ENCODE data around the gene SORCS2. TPM values are rescaled to one million over a fixed set of nuclear protein-coding genes. Genes with fewer than 3 reads are reported as not detected.

SORCS2 gene
- total and polyA plus RNA-seq, 2 of the 8 experiments (the other 6 are each of a cell fraction or from before 2014, with no cell fraction given) = 0.36 to 1.8 TPM

- H3K36me3 ChIP-seq (ENCODE audit: control insufficient read depth in 2 of 4, insufficient read depth in 4 of 4, low read length in 3 of 4) = no peaks in the 10 kb centered on the region
- H2BK5ac ChIP-seq (ENCODE audit: low read depth, low read length) = no peak overlapping the region
- no peak for TF ChIP-seq SRF (IDR thresholded peaks at IDR 0.05; ENCODE audit: low read depth, low read length)
- no peak for TF ChIP-seq CBX5 (IDR thresholded peaks at IDR 0.05; ENCODE audit: low read depth, low read length)
- TF ChIP-seq GTF2F1 (IDR thresholded peaks at IDR 0.05; ENCODE audit: borderline replicate concordance, low read depth, low read length) = no peak
- no peak for TF ChIP-seq KDM5A (IDR thresholded peaks at IDR 0.05; ENCODE audit: low read length)
- no peak for TF ChIP-seq HDAC2 (IDR thresholded peaks at IDR 0.05; ENCODE audit: borderline replicate concordance in 1 of 2, low read depth in 2 of 2, low read length in 2 of 2)
- no peak for TF ChIP-seq POU5F1 (IDR thresholded peaks at IDR 0.05; ENCODE audit: low read depth, low read length)
- TF ChIP-seq TEAD4 (IDR thresholded peaks at IDR 0.05; ENCODE audit: low read depth, low read length) = no peak
- TF ChIP-seq PHF8 (conservative IDR thresholded peaks at IDR 0.05; ENCODE audit: low read depth, low read length) = no peak
- no peak for TF ChIP-seq POLR2A (IDR thresholded peaks at IDR 0.05; ENCODE audit: control extremely low read depth in 1 of 2, low read depth in 2 of 2, low read length in 2 of 2)
- no peak for TF ChIP-seq CREB1 (IDR thresholded peaks at IDR 0.05)
- no peak for TF ChIP-seq CHD1 (IDR thresholded peaks at IDR 0.05; ENCODE audit: low read depth, low read length)
- TF ChIP-seq TBP (IDR thresholded peaks at IDR 0.05; ENCODE audit: low read depth, low read length) = no peak
- TF ChIP-seq USF2 (IDR thresholded peaks at IDR 0.05; ENCODE audit: low read length) = no peak
Observed at GRCh38 chr4:7353046-7353790, 160.9 kb downstream of the SORCS2 start.

More at GRCh38 chr4:7353046-7353790, 160.9 kb downstream of the SORCS2 start:
- Histone ChIP-seq H3K18ac (ENCODE audit: extremely low read depth, low read length) (no peak overlapping the region), H3K4me1 (replicated peaks in 1 of 4; ENCODE audit: control insufficient read depth in 3 of 4, insufficient read depth in 4 of 4, low read length in 3 of 4) (no peaks in the 10 kb centered on the region; a peak in 1 of 7 replicates), H2BK15ac (ENCODE audit: low read length) (no peak overlapping the region), H2BK12ac (ENCODE audit: low read depth, low read length) (no peak overlapping the region), H3K23me2 (ENCODE audit: low read depth, low read length) (peaks cover 5% of the 10 kb centered on the region; the same call in 1 of the 2 replicates), H3K56ac (replicated peaks; ENCODE audit: insufficient read length, low read depth, low read length) (no peak overlapping the region), H4K91ac (replicated peaks; ENCODE audit: insufficient read length, low read length) (no peak overlapping the region), H2BK20ac (ENCODE audit: low read length) (no peak overlapping the region), H3K4me2 (ENCODE audit: insufficient read depth in 1 of 2, low read depth in 2 of 2, low read length in 2 of 2) (no peak overlapping the region), H3K79me2 (ENCODE audit: control insufficient read depth in 1 of 2, insufficient read depth in 2 of 2, low read length in 2 of 2) (no peaks in the 10 kb centered on the region), H3K4me3 (ENCODE audit: extremely low read depth in 1 of 4, insufficient read depth in 2 of 4, low read depth in 3 of 4, low read length in 4 of 4) (no peak overlapping the region), H3K23ac (ENCODE audit: insufficient read length) (no peak overlapping the region), H4K5ac (ENCODE audit: insufficient read length, low read depth, low read length) (no peak overlapping the region), H3K14ac (ENCODE audit: insufficient read length) (no peak overlapping the region), H2BK120ac (replicated peaks; ENCODE audit: low read depth, low read length) (no peak overlapping the region), H3K4ac (replicated peaks; ENCODE audit: insufficient read length, low read depth, low read length) (no peak overlapping the region), H3K79me1 (ENCODE audit: low read depth, low read length) (no peaks in the 10 kb centered on the region), H3K27me3 (replicated peaks in 1 of 4; ENCODE audit: control insufficient read depth in 3 of 4, extremely low read depth in 1 of 4, insufficient read depth in 3 of 4, low read length in 3 of 4) (no peaks in the 10 kb centered on the region), H4K20me1 (replicated peaks in 1 of 2; ENCODE audit: control insufficient read depth in 1 of 2, insufficient read depth in 2 of 2, low read length in 2 of 2) (no peaks in the 10 kb centered on the region), H2AFZ (ENCODE audit: low read length) (no peak overlapping the region), H4K8ac (ENCODE audit: extremely low read depth, insufficient read depth, low read length) (no peak overlapping the region; the same call in 1 of the 2 replicates), H3K9me3 (ENCODE audit: insufficient read depth in 2 of 2, low read depth in 1 of 2, low read length in 1 of 2) (no peaks in the 10 kb centered on the region), H3K9ac (replicated peaks in 1 of 4; ENCODE audit: extremely low read depth in 1 of 4, low read depth in 3 of 4, low read length in 3 of 4) (no peak overlapping the region), H3K27ac (ENCODE audit: low read depth, low read length) (no peak overlapping the region), H2AK5ac (ENCODE audit: low read depth, low read length) (no peak overlapping the region)
- CTCF ChIA-PET (ENCODE audit: partially characterized antibody) = interaction anchor here (1.4 to 2.4 kb wide), 2 partner anchors 16 to 18 kb away, joined by 3 to 12 read pairs; no protein-coding TSS in a partner anchor
- POLR2A ChIA-PET (ENCODE audit: partially characterized antibody) = no interaction called here
- FAIRE-seq (no peak), DNase-seq (ENCODE audit: low read depth in 1 of 2, low spot score in 2 of 2) (no peak)
- 90% methylated on average over 7 of the region's 7 CpGs; no CpG with 5 or more reads in 1 of the 2 experiments for WGBS, 2 experiments (ENCODE audit: extremely low coverage in 1 of 2, insufficient coverage in 1 of 2, insufficient read length in 1 of 2, insufficient replicate concordance in 2 of 2, low coverage in 1 of 2, low lambda C conversion rate in 2 of 2, missing lambda C conversion rate in 1 of 2)
